Measurements from ENCODE around the gene MAGEF1.

The MAGEF1 gene

DNA sequence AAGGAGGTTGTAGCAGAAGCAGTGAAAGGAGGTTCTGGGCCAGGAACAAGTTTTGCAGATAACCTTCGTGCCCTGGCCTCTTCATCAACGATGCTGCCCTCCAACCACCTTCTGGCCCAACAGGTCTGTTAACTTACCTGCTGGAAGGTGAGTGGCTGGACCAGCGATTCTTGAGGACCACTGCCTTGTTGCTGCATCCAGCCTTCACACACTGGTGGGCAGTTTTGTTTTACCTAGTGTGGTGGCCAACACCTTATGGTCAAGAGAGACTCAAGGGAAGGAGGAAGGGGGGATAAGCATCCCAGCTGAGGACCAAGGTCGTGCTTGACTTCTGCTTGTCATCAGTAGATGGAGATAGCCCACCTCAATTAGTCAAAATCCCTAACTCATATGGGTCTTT, 7.8 kb upstream of the MAGEF1 start:
- no peak for DNase-seq

DNA sequence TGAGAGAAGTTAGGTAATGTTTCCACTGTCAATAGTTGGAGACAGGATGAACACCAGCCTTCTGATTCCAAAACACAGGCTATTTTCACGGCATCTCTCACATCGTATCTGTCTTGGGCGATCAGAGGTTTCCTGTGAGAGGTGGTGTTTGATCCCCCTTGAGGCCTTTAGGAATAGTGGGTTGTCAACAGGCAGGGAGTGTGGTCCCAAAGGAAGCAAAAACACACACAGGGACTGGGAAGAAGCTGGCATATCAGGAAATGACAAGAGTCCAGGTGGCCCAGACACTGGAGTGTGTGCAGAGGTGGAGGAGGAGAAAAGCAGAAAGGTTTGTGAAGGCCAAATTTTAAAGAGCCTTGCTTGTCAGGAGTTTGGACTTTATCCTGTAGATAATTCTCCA, 6.6 kb upstream of the MAGEF1 start:
- DNase-seq: no peak

DNA sequence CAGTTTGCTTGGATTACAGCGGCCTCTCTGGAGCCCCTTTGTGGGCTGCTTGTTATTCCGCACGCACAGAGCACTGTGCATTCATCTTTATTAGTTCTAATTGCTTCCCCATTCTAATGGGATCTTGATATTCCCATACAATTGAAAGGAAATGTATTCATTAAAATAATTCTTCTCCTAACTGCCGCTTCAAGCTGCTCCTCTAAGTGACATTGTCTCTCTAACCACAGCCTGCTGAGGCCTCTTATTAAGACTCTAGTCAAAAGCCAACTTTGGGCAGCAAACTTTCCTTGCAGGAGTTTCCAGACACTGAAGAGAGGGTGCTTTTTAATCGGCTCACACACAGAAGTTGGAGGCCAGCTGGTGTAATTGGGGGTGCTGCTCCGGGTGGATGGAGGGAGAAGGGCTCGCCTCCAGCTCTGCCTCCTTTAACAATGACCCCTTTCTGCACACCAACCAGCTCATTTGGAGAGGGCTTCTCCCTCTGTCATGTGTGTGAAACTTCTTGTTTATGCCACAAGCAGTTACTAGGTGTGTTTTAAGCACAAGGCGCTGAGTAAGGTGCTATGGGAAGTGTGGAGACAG, 5.6 kb upstream of the MAGEF1 start:
- DNase-seq: no peak

DNA sequence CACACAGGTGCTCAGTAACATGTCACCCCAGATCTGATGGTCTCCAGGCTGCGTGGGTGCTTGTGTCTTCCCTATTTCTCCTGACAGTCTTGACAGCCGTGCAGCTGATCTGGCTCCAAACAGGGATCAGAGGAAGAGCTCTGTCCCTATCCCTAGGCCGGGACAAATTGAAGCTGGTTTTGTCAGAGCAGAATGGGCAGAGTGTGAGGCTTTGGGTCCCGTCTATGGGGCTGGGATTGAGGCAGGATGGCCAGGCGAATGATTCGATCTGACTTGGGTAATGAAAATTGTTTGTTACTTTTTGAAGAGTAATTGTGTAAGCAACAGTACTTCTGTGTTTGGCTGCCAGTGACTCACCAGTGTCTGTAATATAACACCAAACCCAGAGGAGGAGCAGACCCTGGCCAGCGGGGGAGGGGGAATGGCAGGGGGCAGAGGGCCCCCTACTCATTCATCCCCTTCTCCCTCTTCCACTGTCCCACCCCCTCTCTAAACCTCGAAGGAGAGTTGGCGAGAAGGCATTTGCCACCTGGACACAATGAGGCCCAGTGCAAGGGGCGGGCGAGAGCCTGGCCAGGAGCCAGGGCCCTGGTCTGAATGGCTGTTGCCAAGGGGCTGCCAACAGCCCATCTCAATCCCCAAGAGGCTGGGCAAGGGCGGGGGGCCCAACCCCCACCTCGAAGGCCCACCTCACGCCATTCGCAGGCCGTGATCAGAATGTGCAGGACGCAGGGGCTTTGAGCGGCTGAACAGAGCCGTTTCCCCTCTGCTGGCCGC, 4.9 kb upstream of the MAGEF1 start:
- no peak for DNase-seq

DNA sequence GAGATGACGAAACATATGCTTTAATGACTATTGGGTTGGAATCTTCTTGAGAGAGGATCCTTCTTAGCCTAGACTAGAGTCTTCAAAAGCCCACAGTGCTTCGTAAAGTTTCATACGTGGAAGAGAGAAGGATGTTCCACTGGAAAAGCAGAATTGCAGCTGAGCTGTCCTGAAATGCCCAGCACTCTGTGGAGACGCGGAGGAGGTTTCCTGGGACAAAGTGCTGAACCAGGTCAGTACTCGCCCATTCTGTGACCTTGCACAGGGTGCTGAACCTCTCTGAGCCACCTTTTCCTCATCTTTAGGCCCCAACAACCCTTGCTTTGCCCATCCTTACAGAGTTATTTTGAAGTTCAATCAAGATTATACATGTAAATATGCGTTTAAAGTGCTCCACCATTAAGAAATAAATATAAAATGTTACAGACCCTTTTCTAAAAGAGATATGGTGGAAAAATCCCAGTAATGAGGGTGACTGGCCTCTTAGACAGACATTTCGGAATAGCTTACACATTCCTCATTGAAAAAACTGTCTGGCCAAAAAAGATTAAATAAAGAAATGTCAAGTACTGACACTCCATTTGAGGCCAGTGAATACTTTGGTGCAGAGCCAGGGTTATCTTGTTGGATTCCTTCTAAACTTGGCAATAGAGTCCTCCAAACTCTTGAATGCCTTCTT, 4.2 kb upstream of the MAGEF1 start:
- DNase-seq: no peak

DNA sequence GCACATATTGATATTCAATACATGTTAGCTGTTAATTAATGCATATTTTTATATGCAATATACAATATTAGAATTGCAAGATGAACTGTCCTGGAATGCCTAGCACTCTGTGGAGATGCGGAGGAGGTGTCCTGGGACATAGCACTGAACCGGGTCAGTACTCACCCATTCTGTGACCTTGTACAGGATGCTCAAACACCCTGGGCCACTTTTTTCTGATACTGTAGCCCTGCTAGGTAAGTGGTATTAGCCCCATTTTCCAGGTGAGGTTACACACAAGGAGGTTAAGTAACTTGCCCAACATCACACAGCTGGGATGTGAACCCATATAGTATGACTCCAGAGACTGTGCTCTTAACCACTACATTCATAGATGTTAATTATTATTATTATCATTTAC, 1.7 kb upstream of the MAGEF1 start:
- DNase-seq: no peak

DNA sequence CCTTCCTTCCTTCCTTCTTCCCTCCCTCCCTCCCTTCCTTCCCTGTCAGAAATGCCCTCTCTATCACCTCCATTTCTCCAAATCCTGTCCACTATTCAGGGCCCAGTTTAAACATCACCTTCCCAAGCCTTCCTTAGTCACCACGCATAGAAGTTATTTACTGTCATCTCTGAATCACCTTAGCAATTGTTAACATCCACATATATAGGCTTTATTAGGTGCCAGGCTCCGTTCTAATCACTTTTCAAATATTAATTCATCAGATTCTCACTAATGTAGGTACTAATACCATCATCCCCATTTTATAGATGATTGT, 1.1 kb upstream of the MAGEF1 start:
- no peak for DNase-seq

DNA sequence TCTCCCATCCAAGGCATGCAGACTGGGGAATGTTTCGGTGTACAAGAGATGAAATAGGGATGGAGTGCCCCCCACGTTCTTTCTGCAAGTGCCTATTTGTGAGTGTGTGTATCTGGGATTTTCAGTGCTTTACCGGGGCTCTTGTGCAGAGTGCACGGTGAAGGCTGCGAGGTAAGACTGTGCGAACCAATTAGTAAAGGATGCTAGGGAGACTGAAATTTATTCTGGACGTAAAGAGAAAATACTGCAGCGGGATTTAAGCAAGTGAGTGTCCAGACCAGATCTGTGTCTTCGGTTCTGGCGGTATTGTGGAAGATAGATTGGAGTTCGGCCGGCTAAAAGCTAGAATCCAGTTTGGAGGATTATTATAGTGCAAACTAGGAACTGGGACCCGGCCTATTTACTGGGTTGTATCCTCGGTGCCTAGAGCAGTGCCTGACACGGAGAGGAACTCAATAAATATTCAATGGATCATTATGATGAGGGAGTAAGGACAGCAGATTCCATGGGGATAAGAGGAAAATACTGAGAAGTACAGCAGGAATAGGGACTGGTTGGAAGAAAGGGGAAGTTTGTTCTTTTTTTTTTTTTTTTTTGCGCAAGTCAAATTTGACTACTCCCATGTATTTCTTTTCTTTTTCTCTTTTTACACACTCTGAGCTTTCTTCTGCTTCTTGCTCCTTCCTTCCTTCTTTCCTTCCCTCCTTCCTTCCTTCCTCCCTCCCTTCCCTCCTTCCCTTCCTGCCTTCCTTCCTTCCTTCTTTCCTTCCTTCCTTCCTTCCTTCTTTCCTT, 580 bp upstream of the MAGEF1 start:
- peak; percentile 3 for DNase-seq

DNA sequence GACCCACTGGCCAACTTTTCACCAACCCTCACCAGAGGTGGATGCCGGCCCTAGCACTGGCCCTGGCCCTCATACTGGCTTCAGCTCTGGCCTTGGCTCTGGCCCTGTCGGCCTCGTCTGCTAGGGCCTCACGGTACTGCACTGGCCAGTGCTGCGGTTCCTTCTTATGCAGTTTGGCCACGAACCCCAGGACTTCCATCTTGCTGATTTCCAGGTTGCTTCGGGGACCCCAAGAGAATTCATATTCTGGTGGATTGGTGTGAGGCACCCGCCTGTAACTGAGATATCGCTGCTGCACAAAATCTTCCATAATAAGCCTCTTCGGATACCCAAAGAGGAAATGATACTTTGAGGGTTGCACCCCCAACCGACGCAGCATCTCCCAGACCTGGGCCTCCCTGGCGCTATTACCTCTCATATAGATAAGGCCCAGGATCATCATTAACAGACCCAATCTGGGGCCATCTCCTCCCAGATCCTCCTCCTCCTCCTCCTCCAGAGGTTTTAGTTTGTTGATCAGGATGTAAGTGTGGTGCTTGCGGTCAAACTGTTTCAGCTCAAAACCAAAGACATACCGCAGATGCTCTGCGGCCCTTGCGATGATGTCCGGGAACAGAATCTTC, 883 bp downstream of the MAGEF1 start:
- peak; percentile 60 for DNase-seq

DNA sequence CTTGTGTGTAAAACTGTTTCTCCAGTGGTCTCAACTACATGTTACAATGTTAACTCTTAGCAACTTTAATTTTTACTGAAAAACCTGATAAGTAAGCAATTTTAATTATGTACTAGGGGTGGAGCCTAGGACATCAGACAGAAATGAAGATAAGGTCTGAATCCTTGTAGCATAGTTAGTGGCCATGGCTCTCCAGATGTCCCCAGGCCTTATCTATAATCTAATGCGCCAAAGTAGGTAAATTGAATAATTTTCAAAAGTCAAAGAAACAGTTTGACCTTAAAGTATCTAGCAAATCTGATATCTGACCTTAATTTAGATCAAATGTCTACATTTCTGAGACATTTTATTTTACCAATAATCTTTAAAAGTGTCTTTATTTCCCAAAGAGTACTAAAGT, 8.2 kb downstream of the MAGEF1 start:
- DNase-seq: no peak

DNA sequence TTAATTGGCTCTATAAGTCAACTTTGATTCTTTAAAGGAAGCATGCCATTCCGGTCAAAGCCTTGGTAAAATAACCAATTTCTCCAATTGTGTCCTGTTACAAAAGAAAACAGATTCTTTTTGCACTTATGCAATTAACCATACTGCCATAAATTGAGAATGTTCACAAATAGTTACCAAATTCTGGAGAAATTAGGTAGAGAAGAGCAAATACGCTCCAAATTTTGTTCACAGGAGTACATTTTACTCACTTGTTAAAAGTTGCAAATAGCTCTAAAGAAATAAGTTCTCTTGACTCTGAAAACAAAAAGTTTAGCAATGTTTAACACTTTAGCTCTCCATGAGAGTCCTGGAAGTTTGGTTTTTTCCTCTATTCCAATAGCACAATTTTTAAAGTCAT, 11.1 kb downstream of the MAGEF1 start:
- DNase-seq: no peak

DNA sequence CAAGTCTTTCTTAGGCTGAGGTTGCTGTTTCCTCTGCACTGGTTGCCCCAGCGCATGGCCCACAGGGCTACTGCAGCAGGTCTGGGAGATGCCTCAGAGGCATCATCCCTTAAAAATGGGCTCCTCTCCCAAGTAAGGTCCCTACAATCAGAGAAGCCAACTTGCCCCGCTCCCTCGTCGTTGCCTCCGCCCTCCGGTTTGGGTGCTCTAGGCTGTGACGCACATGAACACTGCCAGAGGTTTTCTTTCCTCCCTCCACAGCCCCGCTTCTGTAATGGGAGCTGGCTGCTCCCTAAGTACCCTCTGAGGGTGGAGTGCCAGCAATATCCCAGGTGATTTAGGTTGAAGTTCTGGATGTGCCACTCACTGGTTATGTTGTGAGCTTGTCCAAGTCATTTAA, 14.0 kb downstream of the MAGEF1 start:
- DNase-seq: no peak

DNA sequence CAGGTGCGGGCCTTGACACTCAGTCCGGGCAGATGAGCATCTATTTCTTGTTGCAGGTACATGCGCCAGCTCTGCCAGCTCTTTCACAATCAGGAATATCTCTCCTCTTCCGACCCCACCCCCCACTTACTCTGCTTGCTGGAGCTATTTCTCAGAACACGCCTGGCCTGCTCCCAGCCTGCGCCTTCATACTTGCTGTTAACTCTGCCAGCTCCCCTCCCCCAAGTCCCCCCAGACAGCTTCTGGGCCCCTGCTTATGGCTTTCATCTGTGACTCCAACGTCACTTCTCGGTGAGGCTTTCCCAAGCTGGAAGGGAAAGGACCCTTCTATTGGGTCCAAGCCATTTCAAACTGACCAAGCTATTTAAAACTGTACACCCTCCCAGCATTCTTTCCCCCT, 15.2 kb downstream of the MAGEF1 start:
- DNase-seq: no peak

DNA sequence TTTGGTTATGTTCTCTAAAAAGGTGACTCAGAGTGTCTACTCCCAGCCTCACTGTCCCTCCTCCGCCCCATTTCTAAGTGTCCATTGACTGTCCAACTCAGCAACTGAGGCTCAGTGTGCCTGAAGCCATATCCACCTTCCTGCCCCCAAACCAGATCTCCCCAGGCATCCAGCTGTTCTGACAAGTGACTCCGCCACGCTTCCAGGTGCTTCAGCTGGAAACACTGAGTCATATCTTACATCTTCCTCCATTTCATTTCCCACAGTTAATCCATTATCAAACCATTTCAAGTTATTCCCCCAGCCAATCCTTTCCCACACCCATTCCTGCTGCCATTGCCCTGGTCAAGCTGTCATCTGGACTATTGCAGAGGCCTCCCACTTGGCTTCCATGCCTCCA, 17.1 kb downstream of the MAGEF1 start:
- no peak for DNase-seq

DNA sequence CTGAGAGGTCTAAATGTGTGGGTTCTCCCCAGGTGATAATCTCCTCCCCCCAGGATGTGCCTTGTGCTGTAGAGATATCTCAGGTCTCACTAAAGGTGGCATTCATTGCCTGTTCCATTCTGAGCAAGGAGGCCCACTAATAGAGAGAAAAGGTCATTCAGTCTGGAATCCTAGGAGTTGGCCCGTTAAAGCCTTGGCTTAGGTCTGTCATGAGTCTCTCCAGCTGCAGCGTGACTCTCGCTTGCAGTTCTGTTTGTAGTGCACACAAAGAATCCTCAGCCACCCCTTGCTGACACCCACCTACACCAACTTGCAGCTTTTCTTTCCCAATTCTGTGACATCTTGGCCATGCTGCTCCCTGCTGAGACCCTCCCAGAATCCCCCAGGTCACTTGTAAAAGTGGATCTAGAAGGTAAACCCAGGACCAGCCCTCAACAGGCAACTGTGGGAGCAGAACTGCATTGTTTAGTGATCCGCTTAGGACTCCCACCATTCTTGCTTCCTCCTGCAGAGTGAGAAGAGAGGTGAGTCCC, 17.7 kb downstream of the MAGEF1 start:
- DNase-seq: no peak

DNA sequence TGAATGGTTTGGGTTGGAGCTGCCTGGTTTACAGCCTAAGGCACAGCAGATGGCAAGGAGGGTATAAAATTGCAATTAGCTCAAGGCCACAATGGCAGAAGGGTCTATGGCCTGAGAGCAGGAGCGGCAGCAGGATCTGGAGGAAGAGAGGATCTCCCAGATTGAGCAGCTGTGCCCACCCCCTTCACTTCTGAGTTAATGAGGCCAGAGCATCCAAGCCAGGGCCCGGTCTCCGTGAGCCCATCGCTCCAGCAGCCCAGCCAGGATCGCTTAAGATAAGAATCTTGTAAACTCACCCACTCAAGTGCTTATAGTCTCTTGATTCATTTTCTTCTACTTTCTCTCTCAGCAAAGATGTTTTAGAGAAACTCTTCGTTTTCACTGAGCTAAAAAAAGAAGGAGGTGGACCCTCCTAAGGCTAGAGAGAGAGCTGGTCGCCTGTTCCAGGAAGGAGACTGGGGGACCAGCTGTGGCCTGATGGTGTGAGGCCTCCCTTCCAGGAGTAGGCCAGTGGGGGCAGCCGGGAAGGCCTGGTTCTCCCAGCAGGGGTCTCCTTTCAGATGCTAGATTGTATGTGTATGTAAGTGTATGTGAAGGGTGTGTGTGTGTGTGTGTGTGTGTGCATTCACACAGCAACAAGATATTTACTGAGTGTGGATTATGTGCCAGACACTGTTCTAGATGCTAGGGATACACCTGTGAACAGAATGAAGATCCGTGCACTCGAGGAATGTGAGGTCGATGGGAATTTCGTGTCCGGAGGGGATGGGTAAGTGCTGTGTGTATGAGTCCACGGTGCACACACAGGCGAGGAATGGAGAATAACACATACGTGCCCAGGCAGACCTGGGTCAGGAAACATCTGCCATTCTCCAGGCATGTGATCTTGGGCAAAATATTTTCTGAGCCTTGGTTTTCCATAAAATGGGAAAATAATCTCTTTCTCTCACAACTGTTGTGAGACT, 18.6 kb downstream of the MAGEF1 start:
- no peak for DNase-seq

DNA sequence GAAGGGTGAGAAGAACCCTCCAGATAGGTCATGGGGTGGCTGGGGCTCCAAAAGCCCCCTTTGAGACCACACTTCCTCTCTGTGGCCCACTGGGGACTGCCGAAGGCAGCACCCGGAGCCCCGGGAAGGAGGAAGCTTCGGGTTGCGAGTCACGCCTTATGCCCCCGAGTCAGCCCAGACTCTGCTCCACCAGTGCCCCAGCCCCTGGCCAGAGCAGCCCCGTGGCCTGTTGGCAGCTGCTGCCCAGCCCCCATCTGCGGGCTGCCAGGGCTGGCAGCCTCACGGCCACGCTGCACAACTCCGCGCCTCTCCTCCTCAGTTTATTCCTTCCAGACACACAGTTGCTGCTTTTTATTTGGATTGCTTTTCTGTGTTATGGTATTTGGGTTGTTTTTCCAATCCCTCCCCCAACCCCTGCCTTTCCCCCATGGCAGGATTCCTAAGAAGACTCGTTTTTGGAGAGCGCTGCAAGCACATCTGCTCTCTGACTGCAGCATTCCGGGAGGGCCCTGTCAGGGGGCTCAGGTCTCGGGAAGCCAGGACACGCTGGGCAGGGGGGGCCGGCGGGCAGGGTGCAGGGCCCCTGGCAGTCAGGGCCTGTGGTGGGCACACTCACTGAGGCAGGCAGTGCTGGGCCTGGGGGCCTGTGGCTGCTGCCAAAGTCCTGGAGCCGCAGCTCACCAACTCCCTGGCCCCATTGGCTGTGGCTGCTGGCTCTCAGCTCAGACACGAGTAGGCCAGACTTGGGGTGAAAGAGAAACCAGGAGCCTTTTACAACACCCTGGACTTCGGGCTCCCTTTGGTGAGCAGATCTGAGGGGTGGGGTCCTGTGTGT, 20.2 kb downstream of the MAGEF1 start:
- no peak for DNase-seq

DNA sequence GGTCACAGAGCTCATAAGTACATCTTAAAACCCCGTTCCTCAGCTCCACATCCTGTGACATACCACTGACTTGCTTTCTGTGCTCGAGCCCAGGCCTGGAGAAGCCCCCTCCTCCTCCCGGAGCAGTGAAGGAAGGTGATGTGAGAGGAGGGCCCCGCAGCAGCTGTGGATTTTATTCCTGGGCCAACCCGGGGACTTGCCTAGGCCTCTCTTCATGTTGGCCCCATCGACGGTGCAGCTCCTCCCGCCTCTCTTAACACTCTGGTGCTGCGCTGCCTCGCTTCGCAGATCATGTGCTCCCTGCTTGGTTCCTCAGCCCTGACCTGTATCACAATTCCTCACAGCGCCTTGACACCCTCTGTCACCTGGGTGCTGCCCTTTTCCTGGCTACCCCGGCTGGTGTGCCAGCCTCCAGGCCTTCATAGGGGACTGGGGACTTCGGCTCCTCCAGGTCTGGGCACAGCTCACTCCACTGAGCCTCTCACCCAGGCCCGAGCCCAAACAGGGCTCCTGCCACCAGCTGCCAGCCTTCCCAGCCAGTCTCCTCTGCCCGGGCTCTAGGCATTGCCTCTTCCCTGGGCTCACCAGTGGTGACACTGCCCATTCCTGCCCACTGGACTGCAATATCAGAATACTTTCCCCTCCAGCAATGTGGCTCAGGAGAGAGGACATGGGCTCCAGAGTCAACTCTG, 21.5 kb downstream of the MAGEF1 start:
- DNase-seq: no peak

DNA sequence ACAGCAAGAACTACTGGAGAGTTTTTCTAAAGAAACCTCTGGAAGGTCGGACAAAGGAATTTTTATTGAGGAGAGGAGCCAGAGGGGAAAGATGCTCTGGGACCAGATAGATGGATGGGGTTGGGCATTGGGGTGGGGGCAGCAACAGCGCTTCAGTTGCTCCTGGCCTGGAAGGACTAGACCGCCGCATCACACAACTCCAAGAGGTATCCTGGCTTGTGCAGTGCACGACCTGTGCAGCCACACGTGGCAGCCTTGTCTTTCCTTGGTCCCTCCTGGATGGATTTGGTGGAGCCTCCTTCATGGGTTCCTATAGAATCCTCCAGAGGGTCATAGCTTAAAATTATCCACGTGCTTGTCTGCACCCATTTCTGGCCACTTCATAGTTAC, 23.0 kb downstream of the MAGEF1 start:
- no peak for DNase-seq

DNA sequence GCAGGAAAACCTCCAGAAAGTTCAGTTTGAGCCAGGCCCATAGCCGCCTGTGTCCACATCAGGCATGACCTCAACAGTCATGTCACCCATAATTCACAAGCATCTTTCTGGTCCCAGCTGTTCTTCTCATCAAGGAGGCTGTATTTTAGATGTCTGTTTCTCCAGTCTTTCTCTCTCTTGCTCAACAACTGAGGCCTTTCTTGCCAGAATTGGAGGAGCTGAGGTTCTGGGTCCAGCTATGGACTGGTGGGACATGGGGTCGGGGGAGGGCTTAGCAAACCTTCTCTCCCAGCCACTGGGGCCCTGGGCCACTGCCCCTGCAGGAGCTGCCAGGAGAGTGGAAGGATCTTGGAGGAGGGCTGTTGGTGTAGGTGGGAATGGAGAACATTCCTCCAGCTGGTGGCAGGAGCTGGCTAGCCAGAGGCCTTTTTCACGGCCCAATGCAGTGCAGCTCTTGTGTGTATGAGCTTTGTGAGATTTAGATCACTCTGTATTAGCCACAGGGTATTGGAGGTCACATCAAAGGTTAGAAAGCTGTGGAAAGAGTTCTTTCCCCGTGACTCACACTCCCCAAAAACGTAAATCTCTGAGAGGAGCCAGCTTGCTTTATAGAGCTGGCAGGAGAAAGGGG, 23.5 kb downstream of the MAGEF1 start:
- no peak for DNase-seq
